NCI-H146 treated with DMSO at 0.1 percent for 48 hours (cell line): ENCODE data around the gene TMEM43.
A peak's percentile ranks its signal among the peaks of the same experiment; 100 is the strongest.

Experiments used
- DNase-seq: peaks from one replicate; lab custom pipeline; 2025; ENCODE audit not compliant: unreplicated experiment; lab: John Stamatoyannopoulos, UW

The TMEM43 gene

DNA sequence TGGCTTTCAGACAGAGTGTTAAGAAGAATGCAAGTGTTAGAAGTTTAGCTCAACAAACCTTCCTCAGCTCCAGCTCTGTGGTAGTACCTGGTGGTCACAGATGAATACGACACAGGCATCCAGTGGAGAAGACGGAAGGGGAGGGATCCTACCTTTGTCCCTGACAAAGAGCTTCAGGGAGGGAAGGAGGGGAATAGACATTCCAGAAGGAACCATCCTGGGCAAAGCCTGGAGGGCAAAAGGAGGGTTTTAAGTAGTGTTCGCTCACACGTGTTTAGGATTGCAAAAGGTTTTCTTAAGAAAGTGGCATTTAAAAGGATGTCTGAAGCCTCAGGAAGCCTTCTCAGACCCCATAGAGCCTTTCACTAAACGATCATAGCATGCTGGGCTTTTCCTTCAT lies 3.0 kb upstream of the TMEM43 start:
- DNase-seq: no peak

DNA sequence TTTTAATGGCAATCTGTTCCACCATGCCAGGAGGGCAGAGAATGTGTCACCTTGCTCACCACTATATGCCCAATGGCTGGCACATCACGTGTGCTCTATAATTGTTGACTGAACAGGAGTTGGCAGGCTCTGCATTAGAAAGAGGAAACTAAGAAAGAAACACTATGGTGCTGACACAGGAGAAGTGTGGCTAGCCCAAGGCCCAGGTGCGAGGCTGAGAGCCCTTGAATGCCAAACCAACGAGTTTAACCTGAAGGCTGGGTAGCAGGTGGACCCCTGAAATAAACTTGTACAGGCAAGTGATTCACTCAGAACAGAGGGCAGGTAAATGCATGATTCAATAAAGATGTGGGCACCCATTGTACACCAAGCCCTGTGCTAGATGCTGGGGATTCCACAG lies 2.6 kb upstream of the TMEM43 start:
- DNase-seq: no peak

GRCh38 chr3:14123308-14124222 lies 1.3 kb upstream of the TMEM43 start:
- DNase-seq: no peak

DNA sequence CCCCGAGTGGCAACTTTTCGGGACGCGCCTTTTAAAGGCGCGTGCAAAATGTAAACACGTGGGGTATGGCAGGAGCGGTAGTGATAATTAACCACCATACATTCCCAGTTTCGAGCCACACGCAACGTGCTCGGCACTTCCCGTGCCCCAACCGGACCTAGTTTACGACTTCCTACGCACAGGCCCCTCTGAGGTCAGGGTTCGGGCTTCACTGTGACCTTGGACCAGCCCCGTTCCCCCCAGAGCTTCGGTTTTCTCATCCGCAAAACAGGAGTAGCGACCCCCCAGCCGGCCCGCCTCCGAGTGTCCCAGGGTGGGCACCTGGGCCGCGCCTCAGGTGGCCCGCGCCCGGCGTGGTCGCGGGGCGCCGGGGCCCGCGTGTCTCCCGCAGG lies 633 bp upstream of the TMEM43 start:
- DNase-seq: peak; percentile 3

DNA sequence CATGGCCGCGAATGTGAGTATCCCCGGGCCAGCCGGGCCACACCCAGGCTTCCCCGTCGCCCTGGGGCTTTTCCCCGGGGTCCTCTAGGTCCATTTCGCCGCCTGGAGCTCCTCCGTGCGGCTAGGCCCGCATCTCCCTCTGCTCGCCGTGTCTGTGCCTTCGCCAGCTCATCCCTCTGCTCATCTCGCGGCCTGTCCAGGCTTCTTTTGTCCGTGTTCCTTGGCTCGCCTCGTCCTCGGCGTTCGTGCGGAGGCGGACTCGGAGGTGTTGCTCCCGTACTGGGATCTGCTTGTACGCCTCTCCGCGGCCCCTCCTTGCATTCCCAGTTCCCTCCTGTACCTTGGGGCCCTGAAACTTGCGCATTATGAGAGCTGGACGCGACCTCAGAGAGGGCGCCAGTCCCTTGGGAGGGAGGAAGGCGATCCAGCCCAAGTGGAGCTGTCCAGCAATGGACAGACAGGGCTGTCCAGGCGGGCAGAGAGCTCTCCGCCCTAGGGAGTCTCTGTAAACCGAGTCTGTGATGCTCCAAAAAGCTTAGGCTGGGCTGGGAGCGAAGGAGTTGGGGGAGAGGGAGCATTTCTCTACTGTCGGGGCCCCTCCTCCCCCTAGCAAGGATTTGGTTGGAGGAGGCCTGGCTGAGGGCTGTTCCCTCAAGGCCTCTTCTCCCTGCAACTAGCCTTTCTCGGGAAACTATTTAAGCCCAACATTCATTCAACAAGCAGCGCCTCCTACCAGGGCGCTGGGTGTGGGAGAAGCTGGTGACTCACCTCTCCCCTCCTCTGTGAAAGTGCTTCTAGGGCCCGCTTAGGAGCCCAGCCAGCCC lies 553 bp downstream of the TMEM43 start:
- peak; percentile 38 for DNase-seq

- no peak for DNase-seq
Observed at GRCh38 chr3:14126017-14126886, 1.4 kb downstream of the TMEM43 start.

GRCh38 chr3:14126887-14127505 lies 2.1 kb downstream of the TMEM43 start:
- no peak for DNase-seq

DNA sequence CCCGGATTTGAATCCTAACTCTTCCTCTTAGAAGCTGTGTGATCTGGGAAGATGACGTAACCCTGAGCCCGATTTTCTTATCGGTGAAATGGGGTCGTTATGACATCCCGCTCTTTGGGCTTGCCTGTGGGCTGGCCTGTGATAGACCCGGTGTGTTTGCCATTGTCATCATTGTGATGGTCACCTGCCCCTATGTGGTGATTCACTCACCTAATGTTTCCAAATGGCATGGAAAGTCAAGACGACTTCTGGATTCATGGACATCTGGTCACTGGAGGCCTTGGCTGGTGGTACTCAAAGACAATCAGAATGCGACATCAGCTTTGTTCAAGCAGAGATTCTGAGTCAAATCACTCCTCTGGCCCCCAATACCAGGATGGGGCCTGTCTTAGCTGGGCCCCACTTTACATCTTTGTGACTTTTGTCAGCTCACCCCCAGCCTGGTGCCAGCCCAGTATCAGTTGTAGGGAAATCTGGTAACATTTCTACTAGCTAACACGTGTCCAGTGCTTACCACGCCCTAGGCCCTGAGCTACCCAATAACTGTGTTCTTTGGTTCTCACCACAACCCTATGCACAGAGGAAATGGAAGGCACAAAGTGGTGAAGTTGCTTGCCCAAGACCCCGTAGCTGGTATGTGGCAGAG lies 2.8 kb downstream of the TMEM43 start:
- no peak for DNase-seq

DNA sequence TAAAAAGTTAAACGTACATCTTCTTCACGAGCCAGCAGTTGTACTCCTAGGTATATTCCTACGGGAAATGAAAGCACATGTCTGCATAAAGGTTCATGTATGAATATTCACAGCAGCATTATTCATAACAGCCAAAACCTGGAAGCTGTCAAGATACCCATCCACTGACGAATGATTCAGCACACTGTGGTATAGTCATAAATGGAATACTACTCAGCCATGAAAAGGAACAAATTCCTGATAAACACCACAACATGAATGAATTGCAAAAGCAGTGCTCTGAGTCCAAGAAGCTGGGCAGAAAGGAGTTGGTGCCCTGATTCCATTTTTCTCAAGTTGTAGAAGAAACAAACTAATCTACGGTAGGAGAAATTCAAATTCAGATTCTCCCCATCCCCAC lies 3.9 kb downstream of the TMEM43 start:
- DNase-seq: no peak

DNA sequence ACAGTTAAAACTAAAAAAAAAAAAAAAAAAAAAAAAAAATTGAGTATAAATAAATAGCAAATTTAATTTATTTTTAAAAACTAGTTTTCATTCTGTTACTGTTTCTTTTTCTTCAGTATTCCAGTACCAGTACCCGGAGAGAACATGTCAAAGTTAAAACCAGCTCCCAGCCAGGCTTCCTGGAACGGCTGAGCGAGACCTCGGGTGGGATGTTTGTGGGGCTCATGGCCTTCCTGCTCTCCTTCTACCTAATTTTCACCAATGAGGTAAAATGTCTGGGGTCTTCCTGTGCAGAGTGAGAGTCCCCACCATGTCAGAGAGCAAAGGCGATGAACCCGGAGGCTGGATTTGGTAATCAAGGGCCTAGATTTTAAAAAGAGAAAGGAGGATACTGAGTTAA lies 4.4 kb downstream of the TMEM43 start:
- DNase-seq: no peak

DNA sequence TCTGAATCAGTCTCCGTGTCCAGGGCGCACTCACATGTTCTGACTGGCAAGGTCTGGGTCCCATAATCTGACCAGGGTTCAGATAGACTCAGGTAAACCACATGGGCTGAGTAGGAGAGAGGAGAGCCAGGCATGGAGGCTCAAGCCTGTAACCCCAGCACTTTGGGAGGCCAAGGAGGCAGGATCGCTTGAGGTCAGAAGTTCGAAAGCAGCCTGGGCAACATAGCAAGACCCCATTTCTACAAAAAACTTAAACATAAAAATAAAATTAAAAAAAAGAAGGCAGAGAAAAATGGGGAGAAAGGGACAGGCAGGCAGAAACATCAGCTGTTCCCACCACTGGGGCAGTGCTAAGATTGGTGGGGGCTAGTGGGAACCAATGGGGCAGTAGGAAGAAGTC lies 5.4 kb downstream of the TMEM43 start:
- no peak for DNase-seq

GRCh38 chr3:14130707-14131106 lies 5.9 kb downstream of the TMEM43 start:
- DNase-seq: no peak

- DNase-seq: no peak
Observed at GRCh38 chr3:14131134-14131533, 6.3 kb downstream of the TMEM43 start.

- DNase-seq: no peak
Observed at GRCh38 chr3:14132120-14132519, 7.3 kb downstream of the TMEM43 start.

DNA sequence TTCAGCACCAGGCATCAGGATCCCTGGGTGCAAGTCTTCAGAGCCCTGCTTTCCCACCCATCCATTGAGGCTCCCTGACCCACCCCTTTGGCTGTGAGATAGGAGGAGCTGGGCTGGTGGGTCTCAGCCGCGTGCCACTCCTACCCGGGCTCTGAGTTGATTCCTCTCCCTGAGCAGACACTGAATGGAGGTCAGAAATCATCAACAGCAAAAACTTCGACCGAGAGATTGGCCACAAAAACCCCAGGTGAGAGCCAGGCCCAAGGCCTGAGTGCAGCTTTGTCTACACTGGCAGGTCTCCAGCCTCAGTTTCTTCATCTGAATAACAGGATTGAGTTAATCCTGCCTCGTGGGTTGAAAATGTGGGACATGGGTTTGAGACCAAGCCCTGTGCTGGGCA lies 7.8 kb downstream of the TMEM43 start:
- no peak for DNase-seq

DNA sequence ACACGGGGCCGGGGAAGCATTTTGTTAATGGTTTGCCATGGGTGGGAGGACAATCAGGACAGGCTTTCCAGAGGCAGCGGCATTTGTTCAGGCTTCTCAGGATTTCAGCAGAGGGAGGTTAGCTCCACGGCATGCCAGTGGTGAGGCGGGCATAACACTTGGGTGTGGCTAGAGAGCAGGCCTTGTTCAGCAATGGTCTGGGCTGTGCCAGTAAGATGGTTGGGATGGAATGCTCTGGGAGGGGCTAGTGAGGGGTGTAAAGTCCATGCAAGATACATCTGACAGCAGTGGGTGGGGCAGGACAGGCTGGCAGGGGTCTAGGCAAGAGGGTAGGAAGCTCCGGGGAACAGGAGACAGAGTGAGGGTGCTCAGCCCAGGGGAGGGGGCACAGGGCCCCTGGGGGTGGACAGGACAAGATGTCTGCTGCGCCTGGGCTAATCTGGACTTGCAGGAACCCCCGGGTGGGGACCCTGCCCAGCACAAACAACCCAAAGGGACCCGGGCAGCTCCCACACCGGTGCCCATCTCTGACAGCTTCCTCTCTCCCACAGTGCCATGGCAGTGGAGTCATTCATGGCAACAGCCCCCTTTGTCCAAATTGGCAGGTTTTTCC lies 8.4 kb downstream of the TMEM43 start:
- DNase-seq: no peak

GRCh38 chr3:14133876-14134275 lies 9.0 kb downstream of the TMEM43 start:
- DNase-seq: no peak

- no peak for DNase-seq
Observed at GRCh38 chr3:14134291-14134690, 9.4 kb downstream of the TMEM43 start.

DNA sequence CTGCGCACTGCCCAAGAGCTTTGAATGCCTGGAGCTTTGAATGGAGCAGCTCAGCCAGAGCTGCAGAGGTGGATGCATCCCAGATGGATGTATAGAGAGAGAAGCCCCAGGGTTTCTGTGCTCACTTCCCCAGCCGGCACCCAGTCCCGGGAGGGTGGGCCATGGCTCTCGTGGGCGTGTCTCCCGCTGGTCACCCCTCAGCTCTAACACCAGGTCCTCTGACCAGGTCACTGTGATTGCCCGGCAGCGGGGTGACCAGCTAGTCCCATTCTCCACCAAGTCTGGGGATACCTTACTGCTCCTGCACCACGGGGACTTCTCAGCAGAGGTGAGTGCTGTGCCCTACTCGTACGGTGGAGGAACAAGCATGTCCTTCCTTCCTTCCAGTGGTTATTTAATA lies 10.7 kb downstream of the TMEM43 start:
- no peak for DNase-seq

DNA sequence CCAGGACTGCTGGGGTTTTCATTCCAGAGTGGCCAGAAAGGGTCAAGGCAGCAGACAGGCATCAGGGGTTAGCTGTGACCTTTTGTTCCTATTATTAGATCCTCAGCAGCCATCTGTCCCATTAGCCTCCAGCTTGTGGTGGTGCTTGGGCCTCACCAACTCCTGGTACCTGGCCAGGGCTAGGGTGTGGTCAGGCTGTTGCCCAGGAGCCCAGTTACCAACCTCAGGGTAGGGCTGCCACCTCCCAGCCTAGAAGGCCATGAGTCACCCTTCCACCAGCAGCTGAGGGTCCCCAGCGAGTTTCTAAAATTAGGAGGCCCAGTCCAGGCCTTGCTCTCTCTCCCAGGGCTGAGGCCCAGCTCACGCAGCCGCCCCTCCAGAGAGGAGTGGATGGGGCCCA lies 12.2 kb downstream of the TMEM43 start:
- DNase-seq: no peak
